SK-N-SH treated with all-trans-retinoic acid at 6 μM for 48 hours (cell line): ENCODE measurements around the gene SURF4.

ENCODE experiments used
- ZFP3 ChIP-seq: fragments of 250-450 bp; sonication (Bioruptor Pico); IDR thresholded peaks from 2 replicates; pipeline ENCODE4 v1.5.0; 2020; ENCODE audit warnings: mild to moderate bottlenecking, moderate library complexity
- ZNF8 ChIP-seq: fragments of 450-650 bp; formaldehyde crosslinking; IDR thresholded peaks from 2 replicates; pipeline ENCODE4 v1.5.0; 2020; ENCODE audit warnings: mild to moderate bottlenecking, moderate library complexity
- TF ChIP-seq, protein P1 (sequence below): fragments of 250-450 bp; sonication (Bioruptor Pico); IDR thresholded peaks from 2 replicates; pipeline ENCODE4 v1.5.0; 2020; ENCODE audit warnings: mild to moderate bottlenecking, moderate library complexity

DNA sequence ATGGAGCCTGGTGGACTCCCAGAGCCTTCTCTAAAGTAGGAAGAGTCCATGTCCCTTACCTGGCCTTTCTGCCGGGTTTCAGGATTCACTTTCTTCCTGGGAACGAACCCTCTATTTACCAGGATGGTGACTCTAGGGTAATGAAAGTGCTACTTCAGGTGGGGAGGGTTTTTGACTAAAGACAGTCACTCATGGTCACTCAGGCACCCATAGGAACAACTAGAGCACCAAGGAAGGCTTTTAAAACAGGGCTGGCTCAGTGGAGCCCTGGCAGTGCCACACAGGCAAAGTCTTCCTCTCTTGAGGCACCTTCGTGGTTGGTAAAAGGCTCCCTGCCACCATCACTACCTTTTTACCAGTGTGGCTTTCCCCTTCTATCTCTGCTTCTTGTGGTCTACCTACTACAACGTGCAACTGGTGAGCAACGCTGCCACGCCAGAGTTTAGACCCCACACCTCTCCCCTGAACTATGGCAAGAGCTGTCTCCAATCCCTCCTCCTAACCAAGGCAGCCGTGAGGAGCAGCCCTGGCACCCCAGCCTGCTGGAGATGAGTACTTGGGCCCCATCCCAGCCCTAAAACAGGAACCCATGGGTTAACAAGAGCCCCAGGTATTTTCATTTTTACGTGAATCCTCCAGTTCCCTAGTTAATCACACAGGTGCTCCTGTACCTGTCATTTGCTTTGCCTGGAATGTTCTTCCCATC is 23.1 kb downstream of the SURF4 start:
- no peak for TF ChIP-seq ZFP3
- TF ChIP-seq, protein P1, sequence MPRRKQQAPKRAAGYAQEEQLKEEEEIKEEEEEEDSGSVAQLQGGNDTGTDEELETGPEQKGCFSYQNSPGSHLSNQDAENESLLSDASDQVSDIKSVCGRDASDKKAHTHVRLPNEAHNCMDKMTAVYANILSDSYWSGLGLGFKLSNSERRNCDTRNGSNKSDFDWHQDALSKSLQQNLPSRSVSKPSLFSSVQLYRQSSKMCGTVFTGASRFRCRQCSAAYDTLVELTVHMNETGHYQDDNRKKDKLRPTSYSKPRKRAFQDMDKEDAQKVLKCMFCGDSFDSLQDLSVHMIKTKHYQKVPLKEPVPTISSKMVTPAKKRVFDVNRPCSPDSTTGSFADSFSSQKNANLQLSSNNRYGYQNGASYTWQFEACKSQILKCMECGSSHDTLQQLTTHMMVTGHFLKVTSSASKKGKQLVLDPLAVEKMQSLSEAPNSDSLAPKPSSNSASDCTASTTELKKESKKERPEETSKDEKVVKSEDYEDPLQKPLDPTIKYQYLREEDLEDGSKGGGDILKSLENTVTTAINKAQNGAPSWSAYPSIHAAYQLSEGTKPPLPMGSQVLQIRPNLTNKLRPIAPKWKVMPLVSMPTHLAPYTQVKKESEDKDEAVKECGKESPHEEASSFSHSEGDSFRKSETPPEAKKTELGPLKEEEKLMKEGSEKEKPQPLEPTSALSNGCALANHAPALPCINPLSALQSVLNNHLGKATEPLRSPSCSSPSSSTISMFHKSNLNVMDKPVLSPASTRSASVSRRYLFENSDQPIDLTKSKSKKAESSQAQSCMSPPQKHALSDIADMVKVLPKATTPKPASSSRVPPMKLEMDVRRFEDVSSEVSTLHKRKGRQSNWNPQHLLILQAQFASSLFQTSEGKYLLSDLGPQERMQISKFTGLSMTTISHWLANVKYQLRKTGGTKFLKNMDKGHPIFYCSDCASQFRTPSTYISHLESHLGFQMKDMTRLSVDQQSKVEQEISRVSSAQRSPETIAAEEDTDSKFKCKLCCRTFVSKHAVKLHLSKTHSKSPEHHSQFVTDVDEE (CRISPR knock-in tag): no peak
- TF ChIP-seq ZNF8 (CRISPR knock-in tag): no peak
